Panc1 (cell line): ENCODE results near the gene GARIN1A. TPM values are rescaled to one million over a fixed set of nuclear protein-coding genes. Genes with fewer than 3 reads are reported as not detected.
"Not testable (repeated sequence)": the region's sequence is repeated elsewhere in the genome, so short reads cannot be mapped to it uniquely, and the experiment has no call there.

Experiments used
- ATAC-seq: fragments of 200-7000 bp; cut with Tn5 transposase; 2 replicates; pipeline ENCODE4 v1.9.1; 2020; ENCODE audit warnings: mild to moderate bottlenecking, moderate library complexity
- BruUV-seq: library from RNA; stranded (reverse); fragments of 400-500 nt; replicated peaks from 2 replicates; lab custom pipeline; 2021; lab: Mats Ljungman, UMichigan
- CTCF ChIA-PET: fragments of 300-600 bp; sonication (Branson Sonifier 250); formaldehyde crosslinking; loops from one replicate; lab custom pipeline; 2022; ENCODE audit warnings: antibody characterized with exemption; lab: Charles Lee
- POLR2A ChIA-PET: fragments of 300-600 bp; sonication (Branson Sonifier 250); formaldehyde crosslinking; loops from one replicate; lab custom pipeline; 2022; ENCODE audit warnings: antibody characterized with exemption; lab: Charles Lee
- DNase-seq: peaks from one replicate; pipeline ENCODE4 v3.0.0-alpha.2; 2010; ENCODE audit warnings: low read depth, low spot score
- H3K27ac ChIP-seq: 2 replicates; pipeline ENCODE4 v1.5.1; 2011; ENCODE audit warnings: mild to moderate bottlenecking, low read length, inconsistent platforms
- H3K27me3 ChIP-seq: fragments of 200-500 bp; sonication (Bioruptor generic); 2 replicates; pipeline ENCODE4 v1.6.0; 2014; ENCODE audit warnings: low read length, inconsistent platforms; ENCODE audit not compliant: control insufficient read depth, insufficient read depth
- H3K36me3 ChIP-seq: fragments of 200-500 bp; sonication (Bioruptor generic); 2 replicates; pipeline ENCODE4 v1.5.1; 2014; ENCODE audit warnings: inconsistent platforms, mild to moderate bottlenecking, low read length, moderate library complexity; ENCODE audit not compliant: control insufficient read depth, insufficient read depth
- H3K4me1 ChIP-seq: 2 replicates; pipeline ENCODE4 v1.5.1; 2011; ENCODE audit warnings: inconsistent platforms, mild to moderate bottlenecking, low read length, moderate library complexity; ENCODE audit not compliant: control insufficient read depth, insufficient read depth
- H3K4me3 ChIP-seq, 2 experiments: 2 replicates each; pipeline ENCODE4 v1.5.1; 2011 to 2012; ENCODE audit warnings: low read depth in 2 of 2, low read length in 2 of 2, mild to moderate bottlenecking in 2 of 2, inconsistent platforms in 1 of 2, moderate library complexity in 1 of 2
- H3K9me3 ChIP-seq: fragments of 200-500 bp; sonication (Bioruptor generic); 2 replicates; pipeline ENCODE4 v1.5.1; 2014; ENCODE audit warnings: low read depth, mild to moderate bottlenecking, inconsistent platforms, low read length, moderate library complexity; ENCODE audit not compliant: control insufficient read depth, insufficient read depth
- CTCF ChIP-seq: fragments of 450-650 bp; IDR thresholded peaks from 2 replicates; pipeline ENCODE4 v1.5.1; 2017; ENCODE audit warnings: mild to moderate bottlenecking
- POLR2AphosphoS5 ChIP-seq: IDR thresholded peaks from 2 replicates; pipeline ENCODE4 v1.6.1; 2012; ENCODE audit warnings: mild to moderate bottlenecking, low read depth, low read length, moderate library complexity
- REST ChIP-seq, 2 experiments: IDR thresholded peaks; 2 replicates each; pipeline ENCODE4 v1.6.1; 2011 to 2012; ENCODE audit warnings: low read depth in 2 of 2, control low read depth in 1 of 2, low read length in 1 of 2, mild to moderate bottlenecking in 1 of 2, moderate library complexity in 1 of 2; ENCODE audit not compliant: insufficient read depth in 1 of 2
- SIN3A ChIP-seq: IDR thresholded peaks from 2 replicates; pipeline ENCODE4 v1.6.1; 2012; ENCODE audit warnings: low read depth, mild to moderate bottlenecking, low read length, moderate library complexity, borderline replicate concordance; ENCODE audit not compliant: insufficient read depth
- TCF7L2 ChIP-seq: IDR thresholded peaks from 2 replicates; pipeline ENCODE4 v1.6.1; 2011; ENCODE audit warnings: mild to moderate bottlenecking, low read depth, low read length, inconsistent platforms
- in situ Hi-C: cut with HindIII; loops from 2 replicates; pipeline ENCODE4 v1.10.0; 2016; ENCODE audit warnings: low sequenced_read_pairs, low pct_unique_long_range_greater_than_20kb
- intact Hi-C: fragments of 100-400 bp; cut with micrococcal nuclease; formaldehyde crosslinking; loops from one replicate; pipeline ENCODE4 v1.10.0; 2022; ENCODE audit not compliant: unreplicated experiment
- total RNA-seq: library from RNA; stranded (reverse); gene quantifications from one replicate; pipeline ENCODE4 v1.2.1, GENCODE V29; 2021; ENCODE audit not compliant: unreplicated experiment

Gene GARIN1A
- total RNA-seq, 1 experiment from 2014 or later: 1.2 TPM

GRCh38 chr7:128681794-128682537, 9.9 kb downstream of the GARIN1A start:
- Histone ChIP-seq H3K4me1 (no peaks in the 10 kb centered on the region), H3K4me3 (no peak overlapping the region), H3K27me3 (no peaks in the 10 kb centered on the region), H3K36me3 (no peaks in the 10 kb centered on the region), H3K9me3 (no peaks in the 10 kb centered on the region), H3K27ac (no peak overlapping the region)
- ATAC-seq (no peak), DNase-seq (no peak)
- in situ Hi-C loops (no loop called here), intact Hi-C loops (no loop called here)
- TF ChIP-seq CTCF (no peak), TCF7L2 (no peak), SIN3A (no peak), REST (IDR thresholded peaks at IDR 0.05; ENCODE audit: insufficient read depth in 1 of 2, low read depth in 2 of 2, low read length in 1 of 2) (no peak), POLR2AphosphoS5 (no peak)
- CTCF ChIA-PET: interaction anchor here (1.0 kb wide), 1 partner anchor 16 kb away, joined by 8 read pairs; no protein-coding TSS in a partner anchor
- POLR2A ChIA-PET: no interaction called here
- no TSS peak for BruUV-seq

- ATAC-seq, CTCF ChIA-PET, intact Hi-C loops, H3K27ac ChIP-seq, DNase-seq, H3K9me3 ChIP-seq, H3K4me1 ChIP-seq, H3K4me3 ChIP-seq, BruUV-seq, H3K27me3 ChIP-seq, in situ Hi-C loops, H3K36me3 ChIP-seq: not testable (repeated sequence)
- POLR2A ChIA-PET: interaction anchor here (0.5 kb wide), 1 partner anchor 19 kb away, joined by 3 read pairs; no protein-coding TSS in a partner anchor
Observed at GRCh38 chr7:128683270-128683669, 11.2 kb downstream of the GARIN1A start.

- H3K27me3 ChIP-seq, H3K4me3 ChIP-seq, H3K9me3 ChIP-seq, in situ Hi-C loops, DNase-seq, POLR2A ChIA-PET, ATAC-seq, intact Hi-C loops, H3K36me3 ChIP-seq, H3K27ac ChIP-seq, H3K4me1 ChIP-seq: not testable (repeated sequence)
- CTCF ChIA-PET: interaction anchor here (0.6 kb wide), 1 partner anchor 9 kb away, joined by 3 read pairs; no protein-coding TSS in a partner anchor
- BruUV-seq: TSS peak; percentile 45
Observed at GRCh38 chr7:128683738-128684137, 11.6 kb downstream of the GARIN1A start.
